Endothelial cell of umbilical vein (primary cell): Measurements from ENCODE around the gene FGFR4. TPM values are rescaled to one million over a fixed set of nuclear protein-coding genes. Genes with fewer than 3 reads are reported as not detected.

Source experiments
- BruUV-seq: library from RNA; stranded (reverse); fragments of 400-500 nt; replicated peaks from 2 replicates; lab custom pipeline; 2021; lab: Mats Ljungman, UMichigan
- CTCF ChIA-PET: fragments of 300-600, 350-600 bp; sonication (Branson Sonifier 250); formaldehyde crosslinking; loops from one replicate; lab custom pipeline; 2021; ENCODE audit warnings: antibody characterized with exemption, inconsistent platforms; lab: Charles Lee
- POLR2A ChIA-PET: fragments of 300-600, 350-600 bp; sonication (Branson Sonifier 250); formaldehyde crosslinking; loops from one replicate; lab custom pipeline; 2021; ENCODE audit warnings: antibody characterized with exemption, inconsistent platforms; lab: Charles Lee
- DNase-seq: peaks from one replicate; pipeline ENCODE4 v3.0.0-alpha.2; 2011; ENCODE audit warnings: low read depth, low spot score
- FAIRE-seq: peaks from 2 replicates; lab custom pipeline; 2011; peaks lifted over from hg19 to GRCh38; lab: Jason Lieb, UNC
- H2AFZ ChIP-seq: 2 replicates; pipeline ENCODE4 v1.6.0; 2012; ENCODE audit warnings: low read depth, low read length, control low read depth, inconsistent platforms
- H3K27ac ChIP-seq: 2 replicates; pipeline ENCODE4 v1.5.1; 2011; ENCODE audit warnings: low read depth, mild to moderate bottlenecking, control low read depth, low read length, moderate library complexity; ENCODE audit not compliant: insufficient read depth
- H3K27me3 ChIP-seq, 2 experiments: 2 replicates each; pipeline versions ENCODE4 v1.6.0 to v1.6.1; 2011; ENCODE audit warnings: low read length in 2 of 2, mixed read lengths in 1 of 2; ENCODE audit not compliant: control insufficient read depth in 2 of 2, insufficient read depth in 2 of 2
- H3K36me3 ChIP-seq, 2 experiments: 2 replicates in 1 of 2; 3 replicates in 1 of 2; pipeline ENCODE4 v1.5.1; 2011; ENCODE audit warnings: low read length in 2 of 2, mild to moderate bottlenecking in 1 of 2, moderate library complexity in 1 of 2; ENCODE audit not compliant: control insufficient read depth in 2 of 2, insufficient read depth in 2 of 2; ENCODE audit errors: extremely low read depth in 1 of 2
- H3K4me1 ChIP-seq: 3 replicates; pipeline ENCODE4 v1.5.1; 2011; ENCODE audit warnings: mild to moderate bottlenecking, low read length; ENCODE audit not compliant: control insufficient read depth, insufficient read depth; ENCODE audit errors: extremely low read depth
- H3K4me2 ChIP-seq: 2 replicates; pipeline ENCODE4 v1.6.1; 2011; ENCODE audit warnings: low read length, control low read depth, mixed read lengths; ENCODE audit not compliant: insufficient read depth
- H3K4me3 ChIP-seq, 3 experiments: fragments of 200-600 bp in 1 of 3; sonication (generic), shearing (Covaris generic) in 1 of 3; replicated peaks in 1 of 3; 2 replicates each; pipeline ENCODE4 v1.5.1; 2011 to 2016; ENCODE audit warnings: control low read depth in 3 of 3, low read length in 3 of 3, mild to moderate bottlenecking in 2 of 3, inconsistent platforms in 1 of 3, low read depth in 1 of 3, moderate library complexity in 1 of 3; ENCODE audit not compliant: insufficient read depth in 1 of 3
- H3K79me2 ChIP-seq: 2 replicates; pipeline ENCODE4 v1.6.0; 2012; ENCODE audit warnings: low read length, inconsistent platforms; ENCODE audit not compliant: control insufficient read depth, insufficient read depth
- H3K9ac ChIP-seq: replicated peaks from 2 replicates; pipeline ENCODE3; 2011; ENCODE audit warnings: low read length, control low read depth; ENCODE audit not compliant: insufficient read depth; ENCODE audit errors: extremely low read depth
- H3K9me1 ChIP-seq: replicated peaks from 3 replicates; pipeline ENCODE4 v1.6.0; 2011; ENCODE audit warnings: mild to moderate bottlenecking, low read length; ENCODE audit not compliant: control insufficient read depth, insufficient read depth; ENCODE audit errors: extremely low read depth
- H3K9me3 ChIP-seq: replicated peaks from 2 replicates; pipeline ENCODE4 v1.5.1; 2012; ENCODE audit warnings: low read length, inconsistent platforms; ENCODE audit not compliant: control insufficient read depth, insufficient read depth
- H4K20me1 ChIP-seq: replicated peaks from 2 replicates; pipeline ENCODE3; 2011; ENCODE audit warnings: mild to moderate bottlenecking, low read length; ENCODE audit not compliant: control insufficient read depth, insufficient read depth; ENCODE audit errors: extremely low read depth
- CTCF ChIP-seq, 2 donors: IDR thresholded peaks; 1 replicate in 1 of 2; 2 replicates in 1 of 2; pipeline ENCODE4 v1.5.1; 2011; ENCODE audit warnings: low read length in 2 of 2, mild to moderate bottlenecking in 2 of 2, moderate library complexity in 2 of 2, control low read depth in 1 of 2, inconsistent platforms in 1 of 2, low read depth in 1 of 2; ENCODE audit not compliant: insufficient read depth in 1 of 2; ENCODE audit errors: extremely low read depth in 1 of 2
- EZH2 ChIP-seq: IDR thresholded peaks from 2 replicates; pipeline ENCODE4 v1.6.1; 2012; ENCODE audit warnings: borderline replicate concordance, low read depth, mild to moderate bottlenecking, moderate library complexity, low read length, inconsistent platforms; ENCODE audit not compliant: severe bottlenecking
- FOS ChIP-seq: IDR thresholded peaks from 2 replicates; pipeline ENCODE4 v1.6.1; 2011; ENCODE audit warnings: mild to moderate bottlenecking, low read length, moderate library complexity, borderline replicate concordance; ENCODE audit not compliant: insufficient read depth
- GATA2 ChIP-seq: IDR thresholded peaks from 2 replicates; pipeline ENCODE4 v1.7.0; 2011; ENCODE audit warnings: low read depth, mild to moderate bottlenecking, moderate library complexity, mixed read lengths, low read length; ENCODE audit not compliant: insufficient read length, insufficient read depth
- JUN ChIP-seq: IDR thresholded peaks from 2 replicates; pipeline ENCODE4 v1.6.1; 2011; ENCODE audit warnings: borderline replicate concordance, low read depth; ENCODE audit not compliant: insufficient read length, insufficient read depth
- MAX ChIP-seq: IDR thresholded peaks from 2 replicates; pipeline ENCODE4 v1.6.1; 2011; ENCODE audit not compliant: insufficient read depth, insufficient read length
- MYC ChIP-seq: IDR thresholded peaks from one replicate; pipeline ENCODE4 v1.6.1; 2011; ENCODE audit warnings: mild to moderate bottlenecking, low read depth, low read length
- POLR2A ChIP-seq: IDR thresholded peaks from 2 replicates; pipeline ENCODE4 v1.6.1; 2012; ENCODE audit warnings: low read depth, mild to moderate bottlenecking, control low read depth, low read length
- POLR2AphosphoS5 ChIP-seq: IDR thresholded peaks from 2 replicates; pipeline ENCODE4 v1.6.1; 2012; ENCODE audit warnings: low read depth, mild to moderate bottlenecking, control low read depth, low read length, moderate library complexity; ENCODE audit not compliant: insufficient read depth
- dilution Hi-C: fragments of 300-500 bp; cut with MboI; formaldehyde crosslinking; loops from one replicate; pipeline ENCODE4 v1.15.0; 2019; ENCODE audit warnings: low sequenced_read_pairs; ENCODE audit not compliant: extremely low pct_ligation_motif_present
- intact Hi-C: fragments of 100-400 bp; cut with micrococcal nuclease; formaldehyde crosslinking; loops from one replicate; pipeline ENCODE4 v1.10.0; 2022
- polyA plus RNA-seq, 4 experiments: library from polyadenylated mRNA; depleted of rRNA in 3 of 4; stranded (reverse) in 3 of 4; unstranded in 1 of 4; fragments of >200 nt; gene quantifications; 2 replicates each; pipeline versions ENCODE4 v1.2.1 to v1.2.3, GENCODE V29; 2011 to 2012; ENCODE audit warnings: missing spikeins in 1 of 4
- total RNA-seq: library from RNA; stranded (reverse); gene quantifications from 2 replicates; pipeline ENCODE4 v1.2.3, GENCODE V29; 2021

Gene FGFR4
- total and polyA plus RNA-seq, 2 donors (not counting 3 experiments of a cell fraction or from before 2014, with no cell fraction given), result 1.9 to 2.9 TPM

DNA sequence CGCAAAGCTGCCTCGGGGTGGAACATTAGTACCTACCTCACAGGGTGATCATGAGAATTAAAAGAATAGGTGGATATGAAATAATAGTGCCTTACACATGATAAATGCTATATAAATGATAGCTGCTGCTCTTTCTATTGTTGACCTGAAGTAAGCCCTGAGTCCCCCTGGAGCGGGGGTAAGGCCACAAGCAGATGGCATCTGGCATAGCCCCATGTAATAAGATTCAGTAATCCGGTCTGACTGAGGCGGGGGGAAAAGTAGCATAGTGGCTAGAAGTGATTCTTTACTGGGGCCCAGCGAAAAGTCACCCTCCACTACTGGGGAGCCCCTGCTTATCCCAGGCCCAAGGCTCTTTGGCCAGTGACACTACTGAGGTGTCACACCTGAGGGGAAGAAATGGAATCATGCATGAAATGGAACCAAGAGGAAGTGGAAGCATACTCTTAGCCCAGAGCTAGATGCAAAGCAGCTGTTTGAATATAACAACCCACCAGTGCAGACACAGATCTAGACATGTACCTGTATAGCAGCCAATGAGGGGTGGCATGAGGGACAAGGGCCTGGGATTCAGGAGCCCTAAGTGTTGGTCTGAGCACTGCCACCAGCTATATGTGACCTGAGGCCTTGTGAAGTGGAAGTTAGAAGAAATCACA is 16.1 kb upstream of the FGFR4 start:
- no peaks in the 10 kb centered on the region for H3K9me1 ChIP-seq
- H3K79me2 ChIP-seq, result no peaks in the 10 kb centered on the region
- ChIA-PET POLR2A (interaction anchor here (1.2 kb wide), 1 partner anchor 64 kb away, joined by 4 read pairs; the partner anchor contains the start of gene UIMC1), CTCF (interaction anchor here (0.8 to 8.6 kb wide), 16 partner anchors 7 to 410 kb away, joined by 3 to 274 read pairs (median 7); partner anchors contain the start of genes FGFR4 and PFN3)
- no peak overlapping the region for H2AFZ ChIP-seq
- H3K27me3 ChIP-seq, result no peaks in the 10 kb centered on the region
- intact Hi-C loops (no loop called here), dilution Hi-C loops (no loop called here)
- no peaks in the 10 kb centered on the region for H4K20me1 ChIP-seq
- FAIRE-seq (no peak), DNase-seq (no peak)
- H3K4me1 ChIP-seq, result no peaks in the 10 kb centered on the region
- no TSS peak for BruUV-seq
- no peak overlapping the region for H3K4me3 ChIP-seq
- no peaks in the 10 kb centered on the region for H3K36me3 ChIP-seq
- H3K4me2 ChIP-seq, result no peak overlapping the region
- H3K27ac ChIP-seq, result no peak overlapping the region
- H3K9ac ChIP-seq, result no peak overlapping the region
- TF ChIP-seq FOS, result no peak
- no peak for TF ChIP-seq POLR2AphosphoS5
- TF ChIP-seq POLR2A, result no peak
- no peak for TF ChIP-seq EZH2
- TF ChIP-seq JUN, result no peak
- TF ChIP-seq CTCF (IDR thresholded peaks at IDR 0.05; ENCODE audit: extremely low read depth in 1 of 2, insufficient read depth in 1 of 2, low read depth in 1 of 2, low read length in 2 of 2), result no peak
- no peak for TF ChIP-seq MAX
- TF ChIP-seq GATA2, result no peak
- no peak for TF ChIP-seq MYC
- no peaks in the 10 kb centered on the region for H3K9me3 ChIP-seq
